ENCODE data around the gene ZNF729.
"Not testable (repeated sequence)": the region's sequence is repeated elsewhere in the genome, so short reads cannot be mapped to it uniquely, and the experiment has no call there.

The ZNF729 gene

GRCh38 chr19:22286151-22286810 is at the start of gene ZNF729:
ZNF729 (plus strand) TSS chr19:22286441; CDS start chr19:22286526, 85 bp downstream.
- ATAC-seq, result no peak

- no peak for ATAC-seq
Measured at GRCh38 chr19:22256856-22257255, 29.4 kb upstream of the ZNF729 start.

GRCh38 chr19:22257381-22257780 is 28.9 kb upstream of the ZNF729 start:
- no peak for ATAC-seq

GRCh38 chr19:22257916-22258315 is 28.3 kb upstream of the ZNF729 start:
- ATAC-seq, result no peak

DNA sequence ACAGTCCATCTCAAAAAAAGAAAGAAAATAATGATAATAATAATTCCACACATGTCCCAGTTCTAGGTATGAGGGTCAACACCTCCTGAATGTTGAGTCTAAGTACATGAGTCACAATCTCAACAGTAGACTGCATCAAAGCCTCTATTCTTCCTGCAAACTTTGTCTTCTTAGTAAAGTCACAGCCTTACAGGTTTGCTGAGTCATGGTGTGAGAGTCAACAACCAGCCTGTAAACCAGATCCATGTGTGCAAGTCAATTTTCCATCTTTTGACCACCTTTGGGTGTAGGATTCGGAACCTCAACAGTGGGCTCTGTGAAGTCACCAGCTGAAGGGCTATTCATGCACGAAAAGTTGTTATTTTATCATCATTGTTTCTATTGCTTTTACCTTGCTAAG is 25.7 kb upstream of the ZNF729 start:
- no peak for ATAC-seq

DNA sequence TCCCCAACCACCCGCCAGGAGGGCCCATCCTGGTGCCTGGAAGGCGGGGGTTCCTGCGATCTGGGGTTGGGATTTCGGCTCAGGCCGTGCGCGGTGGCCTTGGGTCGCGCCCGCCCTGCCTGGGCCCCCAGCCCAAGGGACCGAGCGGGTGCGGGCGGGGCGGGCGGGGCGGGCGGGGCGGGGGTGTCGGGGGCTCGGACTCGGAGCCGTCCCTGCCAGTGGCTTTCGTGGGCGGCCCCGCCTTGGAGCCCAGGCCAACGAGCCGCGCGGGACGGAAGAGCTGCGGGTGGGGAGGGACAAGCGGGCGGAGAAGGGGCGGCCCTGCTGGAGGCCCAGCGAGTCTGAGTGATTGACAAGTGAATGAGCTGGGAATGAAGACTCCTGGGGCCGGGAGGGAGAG is 24.6 kb upstream of the ZNF729 start:
- ATAC-seq, result no peak

GRCh38 chr19:22263121-22263520 is 23.1 kb upstream of the ZNF729 start:
- no peak for ATAC-seq

DNA sequence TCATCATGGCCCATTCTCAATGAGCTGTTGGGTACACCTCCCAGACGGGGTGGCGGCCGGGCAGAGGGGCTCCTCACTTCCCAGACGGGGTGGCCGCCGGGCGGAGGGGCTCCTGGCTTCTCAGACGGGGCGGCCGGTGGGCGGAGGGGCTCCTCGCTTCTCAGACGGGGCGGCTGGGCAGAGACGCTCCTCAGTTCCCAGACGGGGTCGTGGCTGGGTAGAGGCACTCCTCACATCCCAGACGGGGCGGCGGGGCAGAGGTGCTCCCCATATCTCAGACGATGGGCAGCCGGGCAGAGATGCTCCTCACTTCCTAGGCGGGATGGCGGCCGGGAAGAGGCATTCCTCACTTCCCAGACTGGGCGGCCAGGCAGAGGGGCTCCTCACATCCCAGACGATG is 35.3 kb downstream of the ZNF729 start:
- ATAC-seq, result not testable (repeated sequence)

DNA sequence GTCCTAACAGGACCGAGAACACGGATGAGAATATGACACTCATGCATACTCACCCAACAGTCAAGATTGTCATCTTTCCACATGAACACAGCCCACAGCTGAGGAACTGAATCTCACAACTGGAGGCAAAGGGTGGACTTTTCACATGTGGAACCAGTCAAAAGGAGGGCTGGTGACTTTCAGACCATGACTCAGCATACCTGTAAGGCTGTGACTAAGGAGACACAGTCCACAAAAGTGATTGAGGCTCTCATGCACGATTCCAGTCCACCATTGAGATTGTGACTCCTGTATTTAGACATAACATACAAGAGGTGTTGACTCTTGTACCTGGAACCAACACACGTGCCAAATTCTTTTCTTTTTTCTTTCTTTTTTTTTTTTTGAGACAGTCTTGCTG is 40.0 kb downstream of the ZNF729 start:
- ATAC-seq, result no peak

DNA sequence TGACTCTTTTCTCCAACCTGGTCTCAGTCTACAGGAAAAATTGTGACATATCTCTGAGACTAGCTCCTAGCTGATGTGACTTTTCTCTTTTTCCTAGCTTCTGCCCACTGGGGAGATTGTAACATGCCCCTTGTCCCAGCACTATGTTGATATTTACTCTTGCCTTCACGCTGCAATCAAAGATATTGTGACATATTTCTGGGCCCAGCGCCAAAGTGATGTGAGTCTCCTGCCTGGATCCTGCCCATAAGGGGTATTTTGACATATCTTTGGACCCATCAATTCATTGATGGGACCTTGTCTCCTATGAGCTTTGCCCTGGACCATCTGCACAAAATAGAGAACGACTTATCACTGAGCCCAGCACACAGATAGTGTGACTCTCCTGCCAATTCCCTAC is 41.1 kb downstream of the ZNF729 start:
- no peak for ATAC-seq

DNA sequence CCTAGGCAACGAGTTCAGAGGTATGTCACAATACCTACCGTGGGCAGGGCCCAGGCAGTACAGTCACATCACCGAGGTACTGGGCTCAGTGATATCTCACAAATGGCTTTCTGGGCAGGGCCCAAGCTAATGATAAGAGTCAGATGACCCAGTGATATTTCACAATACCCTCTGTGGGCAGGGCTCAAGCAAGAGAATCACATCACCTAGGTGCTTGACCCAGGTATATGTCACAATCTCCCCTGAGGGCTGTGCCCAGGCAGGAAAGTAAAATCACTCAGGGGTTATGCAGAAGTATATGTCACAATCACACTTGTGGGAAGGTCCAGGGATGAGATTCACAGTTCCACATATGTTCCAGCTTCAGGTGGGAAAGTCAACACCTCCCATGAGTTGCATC is 45.3 kb downstream of the ZNF729 start:
- ATAC-seq, result no peak

DNA sequence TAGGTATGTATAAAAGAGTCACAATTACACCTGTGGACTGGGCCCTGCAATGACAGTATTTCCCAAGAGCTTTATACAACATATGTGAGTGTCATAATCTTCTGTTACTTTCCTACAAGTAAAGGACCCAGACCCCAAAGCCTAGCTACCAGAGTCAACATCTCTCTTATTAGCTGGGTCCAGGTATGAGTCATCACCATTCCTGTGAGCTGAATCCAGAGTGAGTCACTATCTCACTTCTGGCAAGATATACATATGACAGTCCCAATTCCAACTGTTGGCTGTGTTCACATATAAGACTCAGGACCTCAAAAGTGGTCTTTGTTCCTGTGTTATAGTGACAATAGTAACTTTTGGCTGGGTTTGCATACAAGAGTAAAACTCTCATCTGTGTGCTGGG is 46.7 kb downstream of the ZNF729 start:
- no peak for ATAC-seq

DNA sequence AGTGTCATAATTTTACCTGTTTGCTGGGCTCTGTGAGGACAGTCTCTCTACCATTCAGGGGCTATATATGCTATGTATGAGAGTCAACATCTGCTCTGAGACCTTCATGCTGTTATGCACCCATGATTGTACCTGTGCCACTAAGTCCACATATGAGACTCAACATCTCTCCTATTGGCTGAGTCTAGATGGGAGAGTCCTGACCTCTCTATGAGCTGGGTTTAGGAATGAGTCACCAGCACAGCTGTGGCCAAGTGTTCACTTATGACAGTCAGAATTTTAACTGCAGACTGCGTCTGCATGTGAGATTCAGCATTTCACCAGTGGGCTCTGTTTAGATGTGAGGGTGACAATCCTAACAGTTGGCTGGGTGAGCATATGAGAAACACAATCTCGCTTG is 49.5 kb downstream of the ZNF729 start:
- no peak for ATAC-seq

DNA sequence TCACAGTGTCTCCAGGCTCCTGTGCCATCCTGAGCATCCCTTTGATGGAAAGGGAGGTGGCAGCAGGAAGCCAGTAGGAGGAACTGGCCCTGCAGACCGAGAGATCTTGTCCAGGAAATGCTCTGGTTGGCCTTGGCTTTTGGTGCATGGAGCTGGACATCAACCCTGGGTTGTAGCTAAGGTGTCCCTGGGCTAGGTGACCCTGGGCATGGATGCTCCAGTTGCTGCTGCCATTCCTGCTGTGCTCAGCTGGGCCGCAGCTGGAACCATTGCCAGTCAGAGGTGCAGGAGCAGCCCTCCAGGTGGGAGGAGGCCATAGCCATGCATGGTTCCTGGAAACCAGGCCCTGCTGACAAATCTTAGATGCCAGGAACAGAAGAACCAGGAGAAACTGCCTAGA is 68.4 kb downstream of the ZNF729 start:
- no peak for ATAC-seq
